ENCODE measurements around the gene GMEB1. TPM values are rescaled to one million over a fixed set of nuclear protein-coding genes. Genes with fewer than 3 reads are reported as not detected.
A peak's percentile ranks its signal among the peaks of the same experiment; 100 is the strongest.

GMEB1 gene
- total and polyA plus RNA-seq, 10 of the 15 experiments (the other 5 are each of a cell fraction or from before 2014, with no cell fraction given): 4.9 to 17.6 (median 9.4) TPM

DNA sequence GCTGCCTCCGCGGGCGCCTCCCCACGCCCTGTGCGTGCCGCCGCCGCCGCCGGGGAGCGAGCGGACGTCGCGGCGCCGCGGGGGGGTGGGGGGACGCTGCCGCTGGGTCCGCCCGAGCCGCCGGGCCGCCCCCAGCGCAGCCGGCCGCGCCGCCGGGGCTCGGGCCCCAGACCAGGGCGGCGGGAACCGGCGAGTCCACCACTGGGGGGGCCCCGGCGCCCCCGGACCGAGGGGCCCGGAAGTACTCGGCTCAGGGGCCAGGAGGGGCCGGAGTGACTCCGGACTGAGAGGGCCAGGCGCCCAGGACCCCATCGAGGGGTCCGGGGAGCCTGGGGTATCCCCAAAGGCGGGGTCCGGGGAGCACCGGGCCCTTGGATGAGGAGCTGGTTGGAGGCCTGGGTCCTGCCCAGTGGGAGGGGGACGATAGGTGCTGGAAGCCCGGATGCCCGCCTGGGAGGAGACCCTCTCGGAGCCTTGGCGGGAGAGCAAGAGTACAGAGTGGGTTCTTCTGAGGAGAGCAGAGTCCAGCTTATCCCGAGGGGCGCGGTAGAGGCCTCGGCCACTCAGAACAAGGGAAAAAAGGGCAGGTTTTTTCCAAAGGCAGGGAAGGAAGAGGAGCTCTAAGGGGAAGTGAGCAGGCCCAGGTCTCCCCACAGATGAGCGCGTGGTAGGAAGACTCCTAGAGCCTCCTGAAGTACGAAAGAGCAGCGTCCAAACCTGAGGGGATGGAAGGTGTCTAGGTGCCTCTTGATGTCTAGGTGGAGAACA, 556 bp downstream of the GMEB1 start (continued):
- TF ChIP-seq ZNF622 (IDR thresholded peaks at IDR 0.05) (no peak), EGR1 (IDR thresholded peaks at IDR 0.05; ENCODE audit: borderline replicate concordance in 1 of 2, low read depth in 2 of 2, low read length in 2 of 2) (peak; percentile 70 to 77), NFIC (IDR thresholded peaks at IDR 0.05; ENCODE audit: low read depth, low read length) (no peak), KLF5 (IDR thresholded peaks at IDR 0.05; ENCODE audit: partially characterized antibody) (no peak), IKZF1 (conservative IDR thresholded peaks at IDR 0.05) (peak; percentile 65; the same call in 1 of the 2 replicates), ZNF207 (IDR thresholded peaks at IDR 0.05; ENCODE audit: borderline replicate concordance) (0 out of 2 replicates have a peak, but pooled peaks have one; percentile 29), BHLHE40 (IDR thresholded peaks at IDR 0.05; ENCODE audit: borderline replicate concordance in 1 of 2, low read depth in 2 of 2, low read length in 1 of 2) (peak; percentile 5 to 38; a peak in 1 of 4 replicates), HCFC1 (IDR thresholded peaks at IDR 0.05; ENCODE audit: low read length) (peak; percentile 8; the same call in 1 of the 2 replicates), SIN3A (IDR thresholded peaks at IDR 0.05; ENCODE audit: low read depth, low read length) (0 out of 2 replicates have a peak, but pooled peaks have one; percentile 61), POLR2AphosphoS2 (IDR thresholded peaks at IDR 0.05; ENCODE audit: low read depth, low read length) (peak; percentile 8; the same call in 1 of the 2 replicates), LARP7 (IDR thresholded peaks at IDR 0.05) (peak; percentile 73), DPF2 (IDR thresholded peaks at IDR 0.05) (peak; percentile 29; the same call in 1 of the 2 replicates)
- TF ChIP-seq, protein P1, sequence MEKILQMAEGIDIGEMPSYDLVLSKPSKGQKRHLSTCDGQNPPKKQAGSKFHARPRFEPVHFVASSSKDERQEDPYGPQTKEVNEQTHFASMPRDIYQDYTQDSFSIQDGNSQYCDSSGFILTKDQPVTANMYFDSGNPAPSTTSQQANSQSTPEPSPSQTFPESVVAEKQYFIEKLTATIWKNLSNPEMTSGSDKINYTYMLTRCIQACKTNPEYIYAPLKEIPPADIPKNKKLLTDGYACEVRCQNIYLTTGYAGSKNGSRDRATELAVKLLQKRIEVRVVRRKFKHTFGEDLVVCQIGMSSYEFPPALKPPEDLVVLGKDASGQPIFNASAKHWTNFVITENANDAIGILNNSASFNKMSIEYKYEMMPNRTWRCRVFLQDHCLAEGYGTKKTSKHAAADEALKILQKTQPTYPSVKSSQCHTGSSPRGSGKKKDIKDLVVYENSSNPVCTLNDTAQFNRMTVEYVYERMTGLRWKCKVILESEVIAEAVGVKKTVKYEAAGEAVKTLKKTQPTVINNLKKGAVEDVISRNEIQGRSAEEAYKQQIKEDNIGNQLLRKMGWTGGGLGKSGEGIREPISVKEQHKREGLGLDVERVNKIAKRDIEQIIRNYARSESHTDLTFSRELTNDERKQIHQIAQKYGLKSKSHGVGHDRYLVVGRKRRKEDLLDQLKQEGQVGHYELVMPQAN (conservative IDR thresholded peaks at IDR 0.05): peak; percentile 31; the same call in 1 of the 2 replicates
- TF ChIP-seq, protein P2, sequence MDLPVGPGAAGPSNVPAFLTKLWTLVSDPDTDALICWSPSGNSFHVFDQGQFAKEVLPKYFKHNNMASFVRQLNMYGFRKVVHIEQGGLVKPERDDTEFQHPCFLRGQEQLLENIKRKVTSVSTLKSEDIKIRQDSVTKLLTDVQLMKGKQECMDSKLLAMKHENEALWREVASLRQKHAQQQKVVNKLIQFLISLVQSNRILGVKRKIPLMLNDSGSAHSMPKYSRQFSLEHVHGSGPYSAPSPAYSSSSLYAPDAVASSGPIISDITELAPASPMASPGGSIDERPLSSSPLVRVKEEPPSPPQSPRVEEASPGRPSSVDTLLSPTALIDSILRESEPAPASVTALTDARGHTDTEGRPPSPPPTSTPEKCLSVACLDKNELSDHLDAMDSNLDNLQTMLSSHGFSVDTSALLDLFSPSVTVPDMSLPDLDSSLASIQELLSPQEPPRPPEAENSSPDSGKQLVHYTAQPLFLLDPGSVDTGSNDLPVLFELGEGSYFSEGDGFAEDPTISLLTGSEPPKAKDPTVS (IDR thresholded peaks at IDR 0.05; ENCODE audit: low read depth, low read length): no peak
- TF ChIP-seq, protein P3, sequence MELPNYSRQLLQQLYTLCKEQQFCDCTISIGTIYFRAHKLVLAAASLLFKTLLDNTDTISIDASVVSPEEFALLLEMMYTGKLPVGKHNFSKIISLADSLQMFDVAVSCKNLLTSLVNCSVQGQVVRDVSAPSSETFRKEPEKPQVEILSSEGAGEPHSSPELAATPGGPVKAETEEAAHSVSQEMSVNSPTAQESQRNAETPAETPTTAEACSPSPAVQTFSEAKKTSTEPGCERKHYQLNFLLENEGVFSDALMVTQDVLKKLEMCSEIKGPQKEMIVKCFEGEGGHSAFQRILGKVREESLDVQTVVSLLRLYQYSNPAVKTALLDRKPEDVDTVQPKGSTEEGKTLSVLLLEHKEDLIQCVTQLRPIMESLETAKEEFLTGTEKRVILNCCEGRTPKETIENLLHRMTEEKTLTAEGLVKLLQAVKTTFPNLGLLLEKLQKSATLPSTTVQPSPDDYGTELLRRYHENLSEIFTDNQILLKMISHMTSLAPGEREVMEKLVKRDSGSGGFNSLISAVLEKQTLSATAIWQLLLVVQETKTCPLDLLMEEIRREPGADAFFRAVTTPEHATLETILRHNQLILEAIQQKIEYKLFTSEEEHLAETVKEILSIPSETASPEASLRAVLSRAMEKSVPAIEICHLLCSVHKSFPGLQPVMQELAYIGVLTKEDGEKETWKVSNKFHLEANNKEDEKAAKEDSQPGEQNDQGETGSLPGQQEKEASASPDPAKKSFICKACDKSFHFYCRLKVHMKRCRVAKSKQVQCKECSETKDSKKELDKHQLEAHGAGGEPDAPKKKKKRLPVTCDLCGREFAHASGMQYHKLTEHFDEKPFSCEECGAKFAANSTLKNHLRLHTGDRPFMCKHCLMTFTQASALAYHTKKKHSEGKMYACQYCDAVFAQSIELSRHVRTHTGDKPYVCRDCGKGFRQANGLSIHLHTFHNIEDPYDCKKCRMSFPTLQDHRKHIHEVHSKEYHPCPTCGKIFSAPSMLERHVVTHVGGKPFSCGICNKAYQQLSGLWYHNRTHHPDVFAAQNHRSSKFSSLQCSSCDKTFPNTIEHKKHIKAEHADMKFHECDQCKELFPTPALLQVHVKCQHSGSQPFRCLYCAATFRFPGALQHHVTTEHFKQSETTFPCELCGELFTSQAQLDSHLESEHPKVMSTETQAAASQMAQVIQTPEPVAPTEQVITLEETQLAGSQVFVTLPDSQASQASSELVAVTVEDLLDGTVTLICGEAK (IDR thresholded peaks at IDR 0.05; ENCODE audit: borderline replicate concordance): 0 out of 2 replicates have a peak, but pooled peaks have one; percentile 13
- TF ChIP-seq, protein P4, sequence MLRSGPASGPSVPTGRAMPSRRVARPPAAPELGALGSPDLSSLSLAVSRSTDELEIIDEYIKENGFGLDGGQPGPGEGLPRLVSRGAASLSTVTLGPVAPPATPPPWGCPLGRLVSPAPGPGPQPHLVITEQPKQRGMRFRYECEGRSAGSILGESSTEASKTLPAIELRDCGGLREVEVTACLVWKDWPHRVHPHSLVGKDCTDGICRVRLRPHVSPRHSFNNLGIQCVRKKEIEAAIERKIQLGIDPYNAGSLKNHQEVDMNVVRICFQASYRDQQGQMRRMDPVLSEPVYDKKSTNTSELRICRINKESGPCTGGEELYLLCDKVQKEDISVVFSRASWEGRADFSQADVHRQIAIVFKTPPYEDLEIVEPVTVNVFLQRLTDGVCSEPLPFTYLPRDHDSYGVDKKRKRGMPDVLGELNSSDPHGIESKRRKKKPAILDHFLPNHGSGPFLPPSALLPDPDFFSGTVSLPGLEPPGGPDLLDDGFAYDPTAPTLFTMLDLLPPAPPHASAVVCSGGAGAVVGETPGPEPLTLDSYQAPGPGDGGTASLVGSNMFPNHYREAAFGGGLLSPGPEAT (IDR thresholded peaks at IDR 0.05; ENCODE audit: low read depth): peak; percentile 46; the same call in 1 of the 2 replicates

Data from GM12878 (cell line).